ENCODE results near the gene ESRRB.

The ESRRB gene

GRCh38 chr14:76502638-76503037 is 126.7 kb downstream of the ESRRB start:
- no peak overlapping the region for H3K27ac ChIP-seq
- TF ChIP-seq CTCF (conservative IDR thresholded peaks at IDR 0.05): no peak

GRCh38 chr14:76509311-76509710 is 133.4 kb downstream of the ESRRB start:
- H3K27ac ChIP-seq: no peak overlapping the region
- no peak for TF ChIP-seq CTCF (conservative IDR thresholded peaks at IDR 0.05)

GRCh38 chr14:76510181-76510580 is 134.2 kb downstream of the ESRRB start:
- no peak overlapping the region for H3K27ac ChIP-seq
- no peak for TF ChIP-seq CTCF (conservative IDR thresholded peaks at IDR 0.05)

GRCh38 chr14:76514213-76514998 is 138.5 kb downstream of the ESRRB start:
- no peak for TF ChIP-seq CTCF (conservative IDR thresholded peaks at IDR 0.05)

GRCh38 chr14:76516884-76517283 is 140.9 kb downstream of the ESRRB start:
- no peak overlapping the region for H3K27ac ChIP-seq
- no peak for TF ChIP-seq CTCF (conservative IDR thresholded peaks at IDR 0.05)

More at GRCh38 chr14:76514213-76514998, 138.5 kb downstream of the ESRRB start:
- no peak overlapping the region for H3K27ac ChIP-seq

GRCh38 chr14:76518366-76518765 is 142.4 kb downstream of the ESRRB start:
- no peak for TF ChIP-seq CTCF (conservative IDR thresholded peaks at IDR 0.05)
- no peak overlapping the region for H3K27ac ChIP-seq

- no peak for TF ChIP-seq CTCF (conservative IDR thresholded peaks at IDR 0.05)
- no peak overlapping the region for H3K27ac ChIP-seq
Measured at GRCh38 chr14:76525106-76525821, 149.3 kb downstream of the ESRRB start.

Data from VCaP (cell line).